ENCODE results near the gene EDC4. TPM values are rescaled to one million over a fixed set of nuclear protein-coding genes. Genes with fewer than 3 reads are reported as not detected.
A peak's percentile ranks its signal among the peaks of the same experiment; 100 is the strongest.
"Not testable (repeated sequence)": the region's sequence is repeated elsewhere in the genome, so short reads cannot be mapped to it uniquely, and the experiment has no call there.

The EDC4 gene
- total and polyA plus RNA-seq, 4 donors, result 40.8 to 97.9 (median 69.4) TPM

DNA sequence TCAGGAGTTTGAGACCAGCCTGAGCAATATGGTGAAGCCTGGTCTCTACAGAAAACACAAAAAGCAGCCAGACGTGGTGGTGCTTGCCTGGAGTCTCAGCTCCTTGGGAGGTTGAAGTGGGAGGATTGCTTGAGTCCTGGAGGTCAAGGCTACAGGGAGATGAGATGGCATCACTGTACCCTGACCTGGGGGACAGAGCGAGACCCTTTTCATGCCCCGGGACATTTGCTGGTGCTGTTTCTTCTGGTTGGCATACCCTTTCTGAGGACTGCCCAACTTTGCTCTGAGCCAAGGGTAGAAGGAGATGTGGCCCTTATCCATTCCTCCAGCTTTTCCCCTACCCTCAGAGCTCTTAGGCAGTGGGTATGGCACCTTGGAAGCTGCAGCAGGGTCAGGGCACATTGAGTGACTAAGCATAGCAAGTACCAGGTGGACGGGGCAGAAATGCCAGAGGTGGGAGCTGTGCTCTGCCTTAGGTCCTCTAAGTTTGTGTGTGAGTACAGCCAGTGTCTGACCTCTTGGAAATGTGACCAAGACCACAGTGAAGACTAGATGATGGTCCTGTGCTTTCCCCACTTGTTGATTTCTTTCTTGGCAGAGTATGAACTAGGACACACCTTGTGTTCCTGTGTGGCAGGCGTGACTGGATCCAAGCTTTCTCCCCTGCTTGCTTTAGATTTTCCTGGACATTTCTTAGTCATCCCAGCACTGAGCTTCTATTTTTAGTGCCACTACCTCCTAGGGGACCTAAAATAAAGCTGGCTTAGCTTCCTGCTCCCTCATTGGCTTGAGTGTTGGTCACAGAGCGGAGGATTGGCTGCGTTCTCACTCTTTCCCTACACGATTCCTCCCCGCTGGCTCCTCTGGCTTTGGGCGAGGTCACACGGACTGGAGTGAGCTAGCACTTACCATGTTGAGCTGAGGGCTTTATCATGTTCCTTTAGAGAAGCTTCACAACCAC is 9.9 kb upstream of the EDC4 start:
- H3K27ac ChIP-seq (ENCODE audit: low read depth, low read length), result no peak overlapping the region
- H3K9me3 ChIP-seq (ENCODE audit: control insufficient read depth, insufficient read depth, low read length), result no peaks in the 10 kb centered on the region
- no peaks in the 10 kb centered on the region for H3K27me3 ChIP-seq (ENCODE audit: control insufficient read depth, insufficient read depth, low read length)
- no peak overlapping the region for H3K4me3 ChIP-seq (ENCODE audit: low read depth, low read length)
- peaks cover 5% of the 10 kb centered on the region for H3K4me1 ChIP-seq (ENCODE audit: control insufficient read depth, insufficient read depth, low read length)
- no peak for DNase-seq (ENCODE audit: low read depth in 4 of 6, low spot score in 6 of 6)
- peaks cover 36% of the 10 kb centered on the region for H3K36me3 ChIP-seq (ENCODE audit: control insufficient read depth, insufficient read depth, low read length)
- 75% methylated on average over 6 of the region's 11 CpGs for WGBS (ENCODE audit: insufficient coverage)

GRCh38 chr16:67864044-67864443 is 8.8 kb upstream of the EDC4 start:
- 100% methylated on average over 1 of the region's 6 CpGs for WGBS (ENCODE audit: insufficient coverage)
- not testable (repeated sequence) for H3K27ac ChIP-seq (ENCODE audit: low read depth, low read length); H3K9me3 ChIP-seq (ENCODE audit: control insufficient read depth, insufficient read depth, low read length); H3K4me3 ChIP-seq (ENCODE audit: low read depth, low read length); H3K4me1 ChIP-seq (ENCODE audit: control insufficient read depth, insufficient read depth, low read length); H3K27me3 ChIP-seq (ENCODE audit: control insufficient read depth, insufficient read depth, low read length); DNase-seq (ENCODE audit: low read depth in 4 of 6, low spot score in 6 of 6)
- peaks cover 47% of the 10 kb centered on the region for H3K36me3 ChIP-seq (ENCODE audit: control insufficient read depth, insufficient read depth, low read length)

GRCh38 chr16:67864594-67864993 is 8.3 kb upstream of the EDC4 start:
- H3K27me3 ChIP-seq (ENCODE audit: control insufficient read depth, insufficient read depth, low read length), result no peaks in the 10 kb centered on the region
- no peaks in the 10 kb centered on the region for H3K9me3 ChIP-seq (ENCODE audit: control insufficient read depth, insufficient read depth, low read length)
- peaks cover 5% of the 10 kb centered on the region for H3K4me1 ChIP-seq (ENCODE audit: control insufficient read depth, insufficient read depth, low read length)
- H3K4me3 ChIP-seq (ENCODE audit: low read depth, low read length), result no peak overlapping the region
- DNase-seq (ENCODE audit: low read depth in 4 of 6, low spot score in 6 of 6), result no peak
- H3K36me3 ChIP-seq (ENCODE audit: control insufficient read depth, insufficient read depth, low read length), result peaks cover 51% of the 10 kb centered on the region
- no peak overlapping the region for H3K27ac ChIP-seq (ENCODE audit: low read depth, low read length)
- 50% methylated on average over 2 of the region's 2 CpGs for WGBS (ENCODE audit: insufficient coverage)

- Histone ChIP-seq H3K4me3 (ENCODE audit: low read depth, low read length) (no peak overlapping the region), H3K4me1 (ENCODE audit: control insufficient read depth, insufficient read depth, low read length) (peaks cover 5% of the 10 kb centered on the region), H3K27me3 (ENCODE audit: control insufficient read depth, insufficient read depth, low read length) (no peaks in the 10 kb centered on the region), H3K36me3 (ENCODE audit: control insufficient read depth, insufficient read depth, low read length) (peaks cover 56% of the 10 kb centered on the region), H3K27ac (ENCODE audit: low read depth, low read length) (no peak overlapping the region), H3K9me3 (ENCODE audit: control insufficient read depth, insufficient read depth, low read length) (no peaks in the 10 kb centered on the region)
- DNase-seq (ENCODE audit: low read depth in 4 of 6, low spot score in 6 of 6), result no peak
- WGBS (ENCODE audit: insufficient coverage), result 88% methylated on average over 2 of the region's 2 CpGs
These were observed 7.5 kb upstream of the EDC4 start for GRCh38 chr16:67865318-67865717.

- 89% methylated on average over 3 of the region's 6 CpGs for WGBS (ENCODE audit: insufficient coverage)
- H3K9me3 ChIP-seq (ENCODE audit: control insufficient read depth, insufficient read depth, low read length), result no peaks in the 10 kb centered on the region
- peaks cover 57% of the 10 kb centered on the region for H3K36me3 ChIP-seq (ENCODE audit: control insufficient read depth, insufficient read depth, low read length)
- no peak overlapping the region for H3K27ac ChIP-seq (ENCODE audit: low read depth, low read length)
- H3K4me3 ChIP-seq (ENCODE audit: low read depth, low read length), result no peak overlapping the region
- DNase-seq (ENCODE audit: low read depth in 4 of 6, low spot score in 6 of 6), result no peak
- no peaks in the 10 kb centered on the region for H3K27me3 ChIP-seq (ENCODE audit: control insufficient read depth, insufficient read depth, low read length)
- H3K4me1 ChIP-seq (ENCODE audit: control insufficient read depth, insufficient read depth, low read length), result peaks cover 12% of the 10 kb centered on the region
These were observed 4.6 kb upstream of the EDC4 start for GRCh38 chr16:67868290-67868689.

DNA sequence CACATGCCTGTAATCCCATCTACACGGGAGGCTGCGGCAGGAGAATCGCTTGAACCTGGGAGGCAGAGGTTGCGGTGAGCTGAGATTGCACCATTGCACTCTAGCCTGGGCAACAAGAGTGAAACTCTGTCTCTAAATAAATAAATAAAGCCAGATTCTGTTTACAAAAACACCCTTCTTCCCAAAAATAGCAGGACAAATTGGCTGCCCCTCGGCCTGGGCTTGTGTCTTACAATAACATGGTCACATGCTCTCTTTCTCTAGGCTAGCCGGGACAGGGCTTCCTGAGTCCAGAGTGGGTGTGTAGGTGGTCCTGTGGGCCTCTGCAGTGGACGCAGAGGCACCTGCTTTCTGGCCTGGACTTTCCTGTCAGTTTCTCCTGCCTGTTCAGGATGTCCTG is 3.2 kb upstream of the EDC4 start:
- DNase-seq (ENCODE audit: low read depth in 4 of 6, low spot score in 6 of 6), result no peak
- Histone ChIP-seq H3K4me1 (ENCODE audit: control insufficient read depth, insufficient read depth, low read length) (peaks cover 19% of the 10 kb centered on the region), H3K9me3 (ENCODE audit: control insufficient read depth, insufficient read depth, low read length) (no peaks in the 10 kb centered on the region), H3K36me3 (ENCODE audit: control insufficient read depth, insufficient read depth, low read length) (peaks cover 57% of the 10 kb centered on the region), H3K27me3 (ENCODE audit: control insufficient read depth, insufficient read depth, low read length) (no peaks in the 10 kb centered on the region), H3K4me3 (ENCODE audit: low read depth, low read length) (no peak overlapping the region), H3K27ac (ENCODE audit: low read depth, low read length) (no peak overlapping the region)
- 87% methylated on average over 6 of the region's 7 CpGs for WGBS (ENCODE audit: insufficient coverage)

DNA sequence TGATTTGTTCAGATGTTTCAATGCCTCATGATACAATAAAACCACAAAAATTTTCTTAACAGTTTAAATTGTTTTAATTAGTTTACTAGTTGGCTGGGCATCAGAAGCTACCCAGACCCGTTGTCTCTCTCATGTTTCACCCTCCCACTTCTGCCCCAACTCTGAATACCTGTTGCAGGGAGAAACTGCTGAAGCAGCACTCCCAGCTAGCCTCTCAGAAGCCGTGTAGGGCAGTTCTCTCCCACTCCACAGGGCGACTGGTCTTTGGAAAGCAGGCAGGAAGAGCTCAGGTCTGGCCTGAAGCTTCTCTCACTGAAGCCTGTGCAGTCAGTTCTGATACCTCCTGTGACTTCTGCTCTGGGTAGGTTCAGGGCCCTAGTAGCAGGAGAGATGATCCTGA is 1.6 kb upstream of the EDC4 start:
- H3K36me3 ChIP-seq (ENCODE audit: control insufficient read depth, insufficient read depth, low read length), result peaks cover 55% of the 10 kb centered on the region
- H3K27me3 ChIP-seq (ENCODE audit: control insufficient read depth, insufficient read depth, low read length), result no peaks in the 10 kb centered on the region
- no peak for DNase-seq (ENCODE audit: low read depth in 4 of 6, low spot score in 6 of 6)
- H3K9me3 ChIP-seq (ENCODE audit: control insufficient read depth, insufficient read depth, low read length), result no peaks in the 10 kb centered on the region
- no peak overlapping the region for H3K4me3 ChIP-seq (ENCODE audit: low read depth, low read length)
- 100% methylated on average over 1 of the region's 3 CpGs for WGBS (ENCODE audit: insufficient coverage)
- no peak overlapping the region for H3K27ac ChIP-seq (ENCODE audit: low read depth, low read length)
- H3K4me1 ChIP-seq (ENCODE audit: control insufficient read depth, insufficient read depth, low read length), result peaks cover 22% of the 10 kb centered on the region

DNA sequence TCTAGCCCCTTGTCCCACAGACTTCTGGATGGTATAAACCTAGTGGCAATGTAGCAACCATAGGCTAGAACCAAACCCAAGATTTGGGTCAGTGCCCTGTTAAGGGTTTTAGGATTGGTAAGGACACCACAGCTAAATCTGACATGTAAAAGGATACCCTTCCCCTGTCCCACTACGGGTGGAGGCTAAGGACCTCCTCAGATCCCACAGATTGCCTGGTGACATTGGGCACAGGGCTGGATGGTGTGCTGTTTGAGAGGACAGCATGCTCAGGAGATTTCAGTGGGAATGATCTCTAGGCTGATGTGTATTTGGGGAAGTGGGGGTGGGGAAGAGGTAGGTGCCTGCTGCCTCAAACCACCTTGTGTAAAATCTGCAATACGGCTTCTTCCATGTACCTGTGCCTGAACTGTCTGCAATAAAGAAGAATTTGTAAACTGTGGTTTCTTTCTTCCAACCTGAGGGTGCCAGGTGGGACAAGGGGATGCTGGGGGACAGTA is 671 bp upstream of the EDC4 start:
- WGBS (ENCODE audit: insufficient coverage), result 83% methylated on average over 1 of the region's 2 CpGs
- Histone ChIP-seq H3K27me3 (ENCODE audit: control insufficient read depth, insufficient read depth, low read length) (no peaks in the 10 kb centered on the region), H3K9me3 (ENCODE audit: control insufficient read depth, insufficient read depth, low read length) (no peaks in the 10 kb centered on the region), H3K27ac (ENCODE audit: low read depth, low read length) (no peak overlapping the region), H3K36me3 (ENCODE audit: control insufficient read depth, insufficient read depth, low read length) (peaks cover 56% of the 10 kb centered on the region), H3K4me3 (ENCODE audit: low read depth, low read length) (no peak overlapping the region), H3K4me1 (ENCODE audit: control insufficient read depth, insufficient read depth, low read length) (peaks cover 22% of the 10 kb centered on the region)
- no peak for DNase-seq (ENCODE audit: low read depth in 4 of 6, low spot score in 6 of 6)

DNA sequence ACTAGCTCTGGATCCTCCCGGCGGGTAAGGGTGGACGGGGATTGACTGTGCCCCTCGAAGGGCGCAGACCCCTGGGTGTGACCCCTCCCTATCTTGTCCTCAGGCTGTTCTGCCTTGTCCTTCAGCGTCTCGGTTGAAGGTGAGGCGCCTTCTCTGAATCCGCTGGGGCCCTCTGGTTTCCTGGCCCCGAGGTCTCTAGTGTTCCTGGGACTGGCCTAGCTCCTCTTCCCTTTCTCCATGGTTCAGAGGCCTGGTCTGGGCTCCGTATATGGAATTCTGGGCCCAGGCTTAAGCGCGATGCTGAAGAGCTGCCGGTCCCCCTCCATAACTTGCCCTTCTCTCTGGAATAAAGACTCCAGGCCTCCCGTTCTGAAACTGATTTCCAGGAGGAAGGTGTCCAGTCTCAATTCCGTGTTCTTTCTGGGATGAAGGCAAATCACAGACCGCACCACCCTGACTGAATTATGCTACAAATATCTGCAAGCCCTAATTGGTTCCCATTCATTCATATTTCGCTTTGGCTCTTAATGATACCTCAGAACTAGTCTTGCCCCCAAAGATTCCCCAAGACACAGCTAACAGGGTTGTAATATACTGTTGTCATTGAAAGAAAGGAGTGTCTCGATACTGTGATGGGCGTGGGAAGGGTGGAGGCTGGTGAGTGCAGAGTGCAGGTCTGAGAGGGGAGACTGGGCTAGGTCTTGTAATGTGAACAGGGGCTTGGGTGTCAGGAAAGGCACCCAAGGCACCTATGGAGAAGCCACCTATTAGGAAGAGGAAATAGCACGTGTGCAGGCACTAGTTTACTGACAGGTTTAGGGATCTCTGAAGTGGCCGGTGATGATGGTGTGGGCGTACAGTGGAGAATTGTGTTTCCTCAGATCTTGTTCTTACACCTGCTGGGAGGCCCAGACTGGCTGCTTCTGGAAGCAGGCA is 851 bp downstream of the EDC4 start:
- Histone ChIP-seq H3K36me3 (ENCODE audit: control insufficient read depth, insufficient read depth, low read length) (peaks cover 56% of the 10 kb centered on the region), H3K27ac (ENCODE audit: low read depth, low read length) (no peak overlapping the region), H3K27me3 (ENCODE audit: control insufficient read depth, insufficient read depth, low read length) (no peaks in the 10 kb centered on the region), H3K4me1 (ENCODE audit: control insufficient read depth, insufficient read depth, low read length) (peaks cover 22% of the 10 kb centered on the region), H3K9me3 (ENCODE audit: control insufficient read depth, insufficient read depth, low read length) (no peaks in the 10 kb centered on the region), H3K4me3 (ENCODE audit: low read depth, low read length) (peak overlapping the region; percentile 78)
- 12% methylated on average over 21 of the region's 23 CpGs for WGBS (ENCODE audit: insufficient coverage)
- DNase-seq (ENCODE audit: low read depth in 4 of 6, low spot score in 6 of 6), result no peak

Data from spinal cord (tissue), 10 donors.